Measurements from ENCODE around the gene ZNF593OS.

ZNF593OS gene

DNA sequence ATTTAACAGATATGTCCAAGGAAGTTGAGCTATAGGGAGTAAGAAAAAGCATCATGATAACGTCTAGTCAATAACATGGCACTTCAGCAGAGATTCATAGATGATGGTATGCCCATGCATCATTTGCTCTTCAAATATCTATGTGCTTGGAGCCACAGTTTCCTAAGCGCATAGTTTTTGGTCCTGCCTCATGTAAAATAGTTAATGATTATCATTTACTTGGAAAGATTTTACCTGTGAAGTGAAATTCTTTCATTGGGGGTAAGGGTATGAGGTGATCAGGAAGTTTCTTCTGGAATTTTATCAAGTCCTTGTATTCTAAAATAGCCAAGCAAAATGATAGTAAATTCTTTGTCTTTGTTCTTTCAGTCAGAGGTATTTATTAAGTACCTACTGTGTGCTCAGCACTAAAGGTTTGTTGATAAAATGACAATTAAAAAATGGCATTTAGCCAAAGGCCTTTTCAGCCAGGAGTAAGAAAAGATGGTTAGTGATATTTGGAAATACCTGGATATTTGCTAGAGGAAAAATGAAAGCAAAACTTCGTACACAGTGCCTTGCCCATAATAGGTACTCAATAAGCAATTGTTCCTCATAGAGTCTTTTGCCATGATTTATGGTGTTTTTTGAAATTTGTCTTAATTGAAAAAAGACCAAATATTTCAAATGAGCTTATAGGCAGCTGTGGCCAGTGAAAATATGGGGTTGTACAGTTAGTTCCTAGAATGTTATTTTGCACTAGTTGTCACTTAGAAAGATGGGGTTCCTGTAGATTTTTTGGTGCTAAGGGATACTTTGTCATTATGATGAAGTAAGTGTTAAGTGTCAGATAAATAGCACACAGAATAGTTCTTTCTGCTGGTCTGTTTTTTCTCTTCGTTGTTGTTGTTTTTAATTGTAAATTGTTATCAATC lies 47.0 kb downstream of the ZNF593OS start:
- no peak for DNase-seq

DNA sequence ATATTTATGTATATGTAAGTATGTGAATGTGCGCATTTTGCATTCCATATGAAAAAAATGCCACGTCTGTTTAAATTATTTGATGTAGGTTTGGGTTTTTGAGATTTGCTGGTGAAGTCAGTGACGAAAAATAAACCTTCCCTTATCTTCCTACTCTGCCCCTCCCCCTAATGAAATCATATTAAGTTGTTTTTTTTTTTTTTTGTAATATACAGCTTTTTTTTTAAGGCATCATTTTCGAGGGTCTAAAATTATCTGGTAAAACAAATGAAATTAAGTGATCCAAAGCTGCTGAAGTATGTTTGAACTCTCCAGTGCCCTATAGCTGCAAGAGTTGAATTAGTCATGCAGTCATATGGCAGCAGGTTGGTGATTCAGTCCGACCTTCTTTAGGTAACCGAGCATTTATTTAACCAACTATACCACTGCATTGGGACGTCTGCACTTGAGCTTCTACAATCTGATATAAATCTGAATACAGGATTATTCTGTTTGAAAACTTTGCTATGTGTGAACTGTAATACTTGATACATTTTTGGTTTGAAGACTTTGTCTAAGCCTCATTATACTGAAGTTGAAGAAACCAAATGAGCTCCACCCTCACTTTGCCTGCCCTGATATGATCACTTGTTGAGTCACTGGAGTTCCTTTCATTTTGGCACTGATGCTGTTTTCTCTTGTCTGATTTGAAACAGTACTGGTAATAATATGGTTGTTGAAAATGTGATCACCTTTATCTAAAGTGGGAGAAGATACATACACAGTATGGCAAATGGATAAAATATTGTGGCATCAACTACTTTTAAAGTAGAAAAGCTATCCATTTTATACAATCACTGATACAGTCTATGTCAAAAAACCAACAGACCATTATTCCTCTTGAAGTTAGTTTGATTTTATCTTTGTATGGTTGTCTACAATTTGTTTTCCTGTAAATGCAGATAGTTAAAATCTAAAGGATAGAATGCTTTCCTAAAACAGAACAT lies 48.4 kb downstream of the ZNF593OS start:
- DNase-seq, result no peak

DNA sequence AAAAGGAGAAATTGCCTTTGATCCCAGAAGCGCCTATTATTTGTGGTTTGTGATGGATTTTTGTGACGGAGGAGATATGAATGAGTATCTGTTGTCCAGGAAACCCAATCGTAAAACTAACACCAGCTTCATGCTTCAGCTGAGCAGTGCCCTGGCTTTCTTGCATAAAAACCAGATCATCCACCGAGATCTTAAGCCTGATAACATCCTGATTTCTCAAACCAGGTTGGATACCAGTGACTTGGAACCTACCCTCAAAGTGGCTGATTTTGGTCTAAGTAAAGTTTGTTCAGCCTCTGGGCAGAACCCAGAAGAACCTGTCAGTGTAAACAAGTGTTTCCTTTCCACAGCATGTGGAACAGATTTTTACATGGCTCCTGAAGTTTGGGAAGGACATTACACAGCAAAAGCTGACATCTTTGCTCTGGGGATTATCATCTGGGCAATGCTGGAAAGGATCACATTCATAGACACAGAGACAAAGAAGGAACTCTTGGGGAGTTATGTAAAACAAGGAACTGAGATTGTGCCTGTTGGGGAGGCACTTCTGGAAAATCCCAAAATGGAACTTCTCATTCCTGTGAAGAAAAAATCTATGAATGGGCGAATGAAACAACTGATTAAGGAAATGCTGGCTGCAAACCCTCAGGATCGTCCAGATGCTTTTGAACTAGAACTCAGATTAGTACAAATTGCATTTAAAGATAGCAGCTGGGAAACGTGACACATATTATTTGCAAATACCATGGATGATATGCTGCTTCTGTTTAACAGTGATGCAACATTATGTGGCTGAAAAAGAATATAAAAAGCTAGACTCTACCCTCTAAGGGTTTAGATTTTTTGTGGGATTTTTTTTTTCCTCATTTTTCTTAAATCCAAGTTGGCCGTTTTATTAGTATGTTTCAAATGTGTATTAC lies 49.5 kb downstream of the ZNF593OS start:
- no peak for DNase-seq

DNA sequence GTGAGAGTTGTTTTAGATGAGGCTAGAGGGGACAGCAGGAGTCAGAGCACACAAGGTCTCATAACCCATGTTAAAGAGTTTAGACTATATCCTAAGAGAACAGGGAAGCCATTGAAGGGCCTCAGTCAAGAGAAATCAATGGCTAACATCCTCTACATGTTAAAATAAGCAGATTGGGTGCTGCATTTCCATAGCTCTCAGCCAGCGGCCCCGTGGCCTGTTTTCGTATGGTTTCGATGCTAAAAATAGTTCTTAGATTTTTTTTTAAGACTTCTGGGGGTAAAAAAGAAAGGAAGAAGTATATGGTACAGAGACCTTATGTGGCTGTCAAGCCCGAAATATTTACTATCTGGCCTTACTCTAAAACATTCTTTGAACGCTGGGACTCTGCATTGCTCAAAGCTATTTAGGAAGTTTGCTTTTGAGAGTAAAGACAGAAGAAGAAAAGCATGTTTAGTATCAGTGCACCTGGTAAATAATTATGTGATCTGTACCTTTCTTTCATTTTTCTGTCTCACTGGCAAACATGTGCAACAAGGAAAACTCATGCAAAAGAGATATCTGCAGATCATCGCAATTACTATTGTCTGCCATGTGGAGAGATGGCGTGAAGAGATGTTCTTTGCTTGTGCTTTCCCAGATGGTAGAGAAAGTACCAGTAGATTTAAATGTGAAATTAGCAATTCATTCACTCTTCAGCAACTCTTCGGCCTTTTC lies 51.6 kb downstream of the ZNF593OS start:
- DNase-seq, result no peak

All from NCI-H524 treated with DMSO at 0.1 percent for 48 hours (cell line).